Gastroesophageal sphincter (tissue), 4 donors: ENCODE measurements around the gene AP1S1. TPM values are rescaled to one million over a fixed set of nuclear protein-coding genes. Genes with fewer than 3 reads are reported as not detected.
"Not testable (repeated sequence)": the region's sequence is repeated elsewhere in the genome, so short reads cannot be mapped to it uniquely, and the experiment has no call there.

Source experiments
- ATAC-seq: fragments of 150-250 bp; one replicate; pipeline ENCODE4 v1.9.1; 2016; ENCODE audit warnings: mild to moderate bottlenecking, moderate library complexity
- H3K27ac ChIP-seq, 4 donors: fragments of 200-600 bp; sonication (generic) in 3 of 4; 1 replicate in 3 of 4; 2 replicates in 1 of 4; pipeline ENCODE4 v1.5.1; 2016 to 2019
- H3K27me3 ChIP-seq: fragments of 200-600 bp; sonication (generic); one replicate; pipeline ENCODE4 v1.5.1; 2019
- H3K36me3 ChIP-seq, 2 donors: fragments of 200-600 bp; sonication (generic); one replicate each; pipeline ENCODE4 v1.5.1; 2019; ENCODE audit warnings: control low read depth in 1 of 2
- H3K4me1 ChIP-seq, 3 donors: fragments of 200-600 bp; sonication (generic); 1 replicate in 2 of 3; 2 replicates in 1 of 3; pipeline ENCODE4 v1.5.1; 2016 to 2019; ENCODE audit warnings: control low read depth in 2 of 3
- H3K4me3 ChIP-seq, 2 donors: fragments of 200-600 bp; sonication (generic); one replicate each; pipeline ENCODE4 v1.5.1; 2019; ENCODE audit warnings: mild to moderate bottlenecking in 1 of 2, moderate library complexity in 1 of 2
- H3K9me3 ChIP-seq, 3 donors: fragments of 200-600 bp; sonication (generic); one replicate each; pipeline ENCODE4 v1.5.1; 2017 to 2019; ENCODE audit warnings: control low read depth in 2 of 3
- EP300 ChIP-seq: sonication (generic); formaldehyde crosslinking; IDR thresholded peaks from one replicate; pipeline ENCODE4 v1.6.1; 2017; ENCODE audit warnings: antibody characterized with exemption, mild to moderate bottlenecking
- POLR2A ChIP-seq, 2 donors: fragments of 450-650 bp; IDR thresholded peaks; one replicate each; pipeline ENCODE4 v1.6.1; 2017; ENCODE audit warnings: antibody characterized with exemption in 2 of 2, mild to moderate bottlenecking in 2 of 2, moderate library complexity in 1 of 2
- POLR2AphosphoS5 ChIP-seq: sonication (generic); formaldehyde crosslinking; IDR thresholded peaks from one replicate; pipeline ENCODE4 v1.6.1; 2017; ENCODE audit warnings: antibody characterized with exemption
- WGBS, 2 donors: methylation state at CpG; one replicate each; pipeline ENCODE4 v1.1.5; 2018; ENCODE audit warnings: low coverage in 1 of 2; 5-methylcytosine and 5-hydroxymethylcytosine counted together
- total RNA-seq, 4 donors: library from RNA; depleted of rRNA; stranded (reverse); fragments of >200 nt; gene quantifications; one replicate each; pipeline ENCODE4 v1.1.0, GENCODE V29; 2016
- TF ChIP-seq, protein P1 (sequence below), 4 experiments: fragments of 200-600 bp in 2 of 4; fragments of 450-650 bp in 2 of 4; sonication (generic) in 1 of 4; IDR thresholded peaks; one replicate each; pipeline ENCODE4 v1.5.1; 2017 to 2019; ENCODE audit warnings: antibody characterized with exemption in 4 of 4, mild to moderate bottlenecking in 2 of 4, moderate library complexity in 2 of 4

The AP1S1 gene
- total RNA-seq, 4 donors from 2014 or later: 21.9 to 69.5 (median 34.3) TPM

DNA sequence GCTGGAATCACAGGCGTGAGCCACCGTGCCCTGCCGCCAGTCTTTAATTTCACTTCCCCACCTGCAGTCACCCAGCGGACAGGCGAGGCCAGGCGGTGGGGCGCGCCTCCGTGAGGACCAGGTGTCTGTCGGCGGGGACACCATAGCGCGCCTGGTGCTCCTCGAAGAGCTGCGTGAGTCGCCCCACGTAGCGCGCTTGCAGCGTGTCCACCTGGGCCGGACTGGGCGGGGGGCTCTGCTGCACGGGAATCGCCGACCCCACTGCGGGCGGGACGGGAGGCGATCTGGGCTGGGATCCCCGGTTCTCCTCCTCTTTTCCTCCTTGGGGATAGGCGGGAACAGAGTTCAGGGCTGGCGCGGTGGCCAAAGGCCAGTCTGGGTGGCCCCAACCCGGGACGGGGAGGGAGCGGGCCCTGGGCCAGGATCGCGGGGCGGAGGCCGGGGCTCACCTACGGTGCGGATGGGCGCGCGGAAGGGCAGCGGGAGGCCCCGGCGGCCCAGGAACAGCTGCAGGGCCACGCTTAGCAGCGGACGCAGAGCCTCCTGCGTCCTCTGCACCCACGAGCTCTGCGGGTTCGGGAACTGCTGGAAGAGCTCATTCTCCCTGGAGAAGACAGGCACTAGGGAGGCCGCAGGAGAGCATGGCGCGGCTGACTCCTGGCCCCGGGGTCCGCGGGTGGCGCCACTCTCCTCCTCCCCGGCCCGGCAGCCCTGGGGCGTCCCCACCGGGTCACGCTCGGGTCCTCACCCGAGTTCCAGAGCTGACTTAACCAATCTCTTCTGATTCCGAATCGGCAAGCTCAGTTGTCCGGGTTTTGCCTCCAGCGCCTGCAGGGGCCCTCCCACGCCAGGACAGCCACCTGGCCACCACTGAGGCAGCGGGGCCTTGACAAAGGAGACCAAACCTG, 47.7 kb downstream of the AP1S1 start:
- peak overlapping the region in 1 of 2 donors; percentile 25 for H3K4me3 ChIP-seq
- no peak overlapping the region for H3K27ac ChIP-seq
- peaks cover 0 to 11% (median 8%) of the 10 kb centered on the region in 3 donors for H3K4me1 ChIP-seq
- WGBS, 2 donors: 0 to 6% methylated on average over 3 to 10 of the region's 75 CpGs
- peaks cover 67% of the 10 kb centered on the region for H3K27me3 ChIP-seq
- H3K9me3 ChIP-seq: no peaks in the 10 kb centered on the region
- ATAC-seq: no peak
- peaks cover 0 to 14% of the 10 kb centered on the region in 2 donors for H3K36me3 ChIP-seq
- TF ChIP-seq EP300 (no peak), POLR2A (IDR thresholded peaks at IDR 0.05) (no peak), POLR2AphosphoS5 (no peak)
- TF ChIP-seq, protein P1, sequence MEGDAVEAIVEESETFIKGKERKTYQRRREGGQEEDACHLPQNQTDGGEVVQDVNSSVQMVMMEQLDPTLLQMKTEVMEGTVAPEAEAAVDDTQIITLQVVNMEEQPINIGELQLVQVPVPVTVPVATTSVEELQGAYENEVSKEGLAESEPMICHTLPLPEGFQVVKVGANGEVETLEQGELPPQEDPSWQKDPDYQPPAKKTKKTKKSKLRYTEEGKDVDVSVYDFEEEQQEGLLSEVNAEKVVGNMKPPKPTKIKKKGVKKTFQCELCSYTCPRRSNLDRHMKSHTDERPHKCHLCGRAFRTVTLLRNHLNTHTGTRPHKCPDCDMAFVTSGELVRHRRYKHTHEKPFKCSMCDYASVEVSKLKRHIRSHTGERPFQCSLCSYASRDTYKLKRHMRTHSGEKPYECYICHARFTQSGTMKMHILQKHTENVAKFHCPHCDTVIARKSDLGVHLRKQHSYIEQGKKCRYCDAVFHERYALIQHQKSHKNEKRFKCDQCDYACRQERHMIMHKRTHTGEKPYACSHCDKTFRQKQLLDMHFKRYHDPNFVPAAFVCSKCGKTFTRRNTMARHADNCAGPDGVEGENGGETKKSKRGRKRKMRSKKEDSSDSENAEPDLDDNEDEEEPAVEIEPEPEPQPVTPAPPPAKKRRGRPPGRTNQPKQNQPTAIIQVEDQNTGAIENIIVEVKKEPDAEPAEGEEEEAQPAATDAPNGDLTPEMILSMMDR (IDR thresholded peaks at IDR 0.05): no peak

GRCh38 chr7:101202603-101202918, 48.3 kb downstream of the AP1S1 start:
- Histone ChIP-seq H3K36me3 (peaks cover 0 to 20% of the 10 kb centered on the region in 2 donors), H3K27ac (no peak overlapping the region), H3K4me3 (no peak overlapping the region), H3K27me3 (peaks cover 63% of the 10 kb centered on the region), H3K9me3 (no peaks in the 10 kb centered on the region), H3K4me1 (peaks cover 0 to 11% (median 8%) of the 10 kb centered on the region in 3 donors)
- WGBS, 2 donors: 84% methylated on average over 5 of the region's 5 CpGs; no CpG with 5 or more reads in 1 of the 2 donors
- TF ChIP-seq EP300 (no peak), POLR2A (IDR thresholded peaks at IDR 0.05) (no peak), POLR2AphosphoS5 (no peak)
- TF ChIP-seq, protein P1 (IDR thresholded peaks at IDR 0.05): no peak
- ATAC-seq: no peak

DNA sequence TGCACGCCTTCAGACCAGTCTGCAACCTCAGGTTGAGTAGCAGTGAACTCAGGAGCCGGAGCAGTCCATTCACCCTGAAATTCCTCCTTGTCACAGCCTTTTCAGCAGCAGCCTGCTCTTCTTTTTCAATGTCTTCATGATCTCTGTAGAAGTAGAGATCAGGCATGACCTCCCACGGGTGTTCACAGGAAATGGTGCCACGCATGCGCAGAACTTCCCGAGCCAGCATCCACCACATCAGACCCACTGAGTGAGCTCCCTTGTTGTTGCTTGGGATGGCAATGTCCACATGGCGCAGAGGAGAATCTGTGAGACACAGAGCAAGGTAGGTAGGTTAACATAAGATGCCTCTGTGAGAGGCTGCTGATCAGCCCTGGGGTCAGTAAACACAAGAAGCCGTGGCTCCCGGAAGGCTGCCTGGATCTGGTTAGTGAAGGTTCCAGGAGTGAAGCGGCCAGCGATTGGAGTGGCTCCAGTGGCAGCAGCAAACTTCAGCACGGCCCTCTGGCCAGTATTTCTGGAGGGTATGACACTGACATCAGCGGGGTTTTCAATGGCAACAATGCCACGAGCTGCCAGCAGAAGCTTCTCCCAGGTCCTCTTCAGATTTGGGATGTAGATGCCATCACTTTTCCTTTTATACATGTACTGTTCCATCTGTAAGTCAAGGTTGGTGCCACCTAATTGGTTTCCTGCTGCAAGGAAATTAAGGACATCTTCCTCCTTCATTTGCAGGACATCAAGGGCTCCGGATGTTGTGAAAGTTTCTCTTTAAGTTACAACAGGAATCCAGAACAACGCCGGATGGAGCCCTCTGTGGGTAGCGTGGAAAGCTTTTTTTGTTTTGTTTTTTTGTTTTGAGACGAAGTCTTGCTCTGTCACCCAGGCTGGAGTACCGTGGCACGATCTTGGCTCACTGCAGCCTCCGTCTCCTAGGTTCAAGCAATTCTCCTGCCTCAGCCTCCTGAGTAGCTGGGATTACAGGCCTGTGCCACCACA, 49.8 kb downstream of the AP1S1 start:
- not testable (repeated sequence) for H3K4me3 ChIP-seq, H3K9me3 ChIP-seq, ATAC-seq, H3K27ac ChIP-seq
- peaks cover 0 to 35% of the 10 kb centered on the region in 2 donors for H3K36me3 ChIP-seq
- H3K27me3 ChIP-seq: peaks cover 48% of the 10 kb centered on the region
- WGBS, 2 donors: 56 to 80% methylated on average over 10 to 13 of the region's 22 CpGs
- H3K4me1 ChIP-seq: peaks cover 0 to 11% (median 8%) of the 10 kb centered on the region in 3 donors

DNA sequence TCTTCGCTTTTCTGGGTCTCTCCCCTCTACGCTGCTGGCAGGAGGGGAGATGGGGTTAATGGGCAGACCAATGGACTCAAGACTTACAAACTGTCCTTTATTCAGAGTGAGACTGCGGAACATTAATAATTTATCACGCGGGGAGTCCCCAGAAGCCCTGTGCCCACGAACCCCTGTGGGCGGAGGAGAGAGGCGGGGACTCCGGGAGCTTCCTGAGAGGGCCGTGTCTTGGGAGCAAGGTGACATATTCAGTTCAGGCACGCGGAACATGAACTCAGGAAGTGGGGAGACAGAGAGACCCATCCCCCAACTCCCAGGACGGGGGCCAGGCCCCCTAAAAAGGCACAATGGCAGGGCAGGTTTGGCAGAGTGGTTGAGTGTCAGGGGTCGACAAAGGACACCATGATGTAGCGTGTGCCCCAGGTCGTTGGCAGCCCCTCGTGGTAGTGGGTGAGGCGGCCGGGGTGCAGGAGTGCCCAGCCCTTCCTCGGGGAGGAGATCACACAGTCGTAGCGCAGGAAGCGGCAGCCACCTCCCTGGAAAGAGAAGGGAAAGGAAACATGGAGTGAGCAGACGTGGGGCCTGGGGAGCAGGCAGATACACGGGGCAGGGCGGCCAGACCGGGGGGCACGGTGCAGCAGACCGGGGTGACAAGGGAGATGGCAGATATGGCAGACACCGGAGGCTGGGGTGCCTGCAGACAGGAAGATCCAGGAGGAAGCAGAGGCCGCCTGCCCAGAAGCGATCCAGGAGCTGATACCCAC, 51.8 kb downstream of the AP1S1 start:
- Histone ChIP-seq H3K36me3 (peaks cover 0 to 55% of the 10 kb centered on the region in 2 donors), H3K27ac (no peak overlapping the region), H3K4me1 (peaks cover 0 to 11% (median 8%) of the 10 kb centered on the region in 3 donors), H3K9me3 (no peaks in the 10 kb centered on the region), H3K4me3 (no peak overlapping the region), H3K27me3 (peaks cover 27% of the 10 kb centered on the region)
- peak; percentile 9 for ATAC-seq
- WGBS, 2 donors: 73 to 83% methylated on average over 6 to 19 of the region's 32 CpGs
- TF ChIP-seq POLR2AphosphoS5: no peak
- TF ChIP-seq, protein P1 (IDR thresholded peaks at IDR 0.05): no peak

- no peak overlapping the region for H3K27ac ChIP-seq
- H3K36me3 ChIP-seq: peaks cover 0 to 61% of the 10 kb centered on the region in 2 donors
- no peaks in the 10 kb centered on the region for H3K9me3 ChIP-seq
- peaks cover 0 to 8% (median 7%) of the 10 kb centered on the region in 3 donors for H3K4me1 ChIP-seq
- ATAC-seq: no peak
- TF ChIP-seq, protein P1 (IDR thresholded peaks at IDR 0.05): no peak
- TF ChIP-seq EP300: no peak
- TF ChIP-seq POLR2AphosphoS5: no peak
- no peak for TF ChIP-seq POLR2A (IDR thresholded peaks at IDR 0.05)
- peaks cover 22% of the 10 kb centered on the region for H3K27me3 ChIP-seq
- H3K4me3 ChIP-seq: no peak overlapping the region
- 86 to 90% methylated on average over 6 to 19 of the region's 19 CpGs for WGBS, 2 donors
Measured at GRCh38 chr7:101206665-101207042, 52.4 kb downstream of the AP1S1 start.
